Chondrocyte (in vitro differentiated cells): ENCODE results near the gene OSBPL8. TPM values are rescaled to one million over a fixed set of nuclear protein-coding genes. Genes with fewer than 3 reads are reported as not detected.
"Not testable (repeated sequence)": the region's sequence is repeated elsewhere in the genome, so short reads cannot be mapped to it uniquely, and the experiment has no call there.

Experiments used
- DNase-seq: peaks from one replicate; pipeline ENCODE4 v3.0.0; 2021; ENCODE audit warnings: mixed read lengths, low spot score
- H3K27ac Mint-ChIP-seq: one replicate; pipeline ENCODE4 v1.8.0; 2021; ENCODE audit warnings: mild to moderate bottlenecking, moderate library complexity, mixed read lengths; ENCODE audit not compliant: unreplicated experiment
- H3K27me3 Mint-ChIP-seq: 2 replicates; pipeline ENCODE4 v1.8.0; 2021; ENCODE audit warnings: low read depth, mixed read lengths
- H3K36me3 Mint-ChIP-seq: 2 replicates; pipeline ENCODE4 v1.8.0; 2021; ENCODE audit warnings: low read depth, mixed read lengths
- H3K4me1 Mint-ChIP-seq: 2 replicates; pipeline ENCODE4 v1.8.0; 2021; ENCODE audit warnings: low read depth, mild to moderate bottlenecking, mixed read lengths
- H3K4me3 Mint-ChIP-seq: one replicate; pipeline ENCODE4 v1.8.0; 2021; ENCODE audit warnings: mild to moderate bottlenecking, moderate library complexity, mixed read lengths; ENCODE audit not compliant: unreplicated experiment
- H3K9me3 Mint-ChIP-seq: 2 replicates; pipeline ENCODE4 v1.8.0; 2021; ENCODE audit warnings: low read depth, mixed read lengths
- CTCF ChIP-seq: fragments of 200-600 bp; sonication (generic); IDR thresholded peaks from 2 replicates; pipeline ENCODE4 v1.5.0; 2021; ENCODE audit warnings: antibody characterized with exemption, mild to moderate bottlenecking, moderate library complexity
- total RNA-seq: library from RNA; stranded (reverse); gene quantifications from 3 replicates; pipeline ENCODE4 v1.2.1, GENCODE V29; 2021

Gene OSBPL8
- total RNA-seq, 1 donor from 2014 or later: 105 TPM

GRCh38 chr12:76504606-76505005 is 55.0 kb downstream of the OSBPL8 start:
- Mint-ChIP-seq H3K36me3 (peaks cover 2% of the 10 kb centered on the region), H3K4me1 (peaks cover 17% of the 10 kb centered on the region), H3K27ac (no peak overlapping the region), H3K27me3 (no peaks in the 10 kb centered on the region), H3K9me3 (peaks cover 7% of the 10 kb centered on the region), H3K4me3 (no peak overlapping the region)
- no peak for TF ChIP-seq CTCF
- no peak for DNase-seq

- H3K27ac Mint-ChIP-seq: no peak overlapping the region
- H3K4me3 Mint-ChIP-seq: no peak overlapping the region
- no peak for DNase-seq
- H3K4me1 Mint-ChIP-seq: peaks cover 17% of the 10 kb centered on the region
- no peaks in the 10 kb centered on the region for H3K27me3 Mint-ChIP-seq
- peaks cover 2% of the 10 kb centered on the region for H3K36me3 Mint-ChIP-seq
- peaks cover 7% of the 10 kb centered on the region for H3K9me3 Mint-ChIP-seq
- TF ChIP-seq CTCF: no peak
These were observed 55.6 kb downstream of the OSBPL8 start for GRCh38 chr12:76503957-76504356.

- no peak for DNase-seq
- peaks cover 2% of the 10 kb centered on the region for H3K36me3 Mint-ChIP-seq
- peaks cover 7% of the 10 kb centered on the region for H3K9me3 Mint-ChIP-seq
- H3K4me3 Mint-ChIP-seq: no peak overlapping the region
- peaks cover 18% of the 10 kb centered on the region for H3K4me1 Mint-ChIP-seq
- H3K27me3 Mint-ChIP-seq: no peaks in the 10 kb centered on the region
- no peak for TF ChIP-seq CTCF
- H3K27ac Mint-ChIP-seq: no peak overlapping the region
These were observed 58.2 kb downstream of the OSBPL8 start for GRCh38 chr12:76501390-76501789.

GRCh38 chr12:76499136-76499535 is 60.4 kb downstream of the OSBPL8 start:
- H3K27ac Mint-ChIP-seq, H3K27me3 Mint-ChIP-seq, DNase-seq, H3K36me3 Mint-ChIP-seq, H3K4me3 Mint-ChIP-seq: not testable (repeated sequence)
- Mint-ChIP-seq H3K4me1 (peaks cover 20% of the 10 kb centered on the region), H3K9me3 (peaks cover 10% of the 10 kb centered on the region)

GRCh38 chr12:76495556-76495955 is 64.0 kb downstream of the OSBPL8 start:
- TF ChIP-seq CTCF: no peak
- peaks cover 20% of the 10 kb centered on the region for H3K4me1 Mint-ChIP-seq
- DNase-seq: no peak
- H3K4me3 Mint-ChIP-seq: no peak overlapping the region
- peaks cover 16% of the 10 kb centered on the region for H3K9me3 Mint-ChIP-seq
- no peak overlapping the region for H3K27ac Mint-ChIP-seq
- peaks cover 10% of the 10 kb centered on the region for H3K36me3 Mint-ChIP-seq
- H3K27me3 Mint-ChIP-seq: no peaks in the 10 kb centered on the region

- H3K9me3 Mint-ChIP-seq: peaks cover 16% of the 10 kb centered on the region
- no peak overlapping the region for H3K27ac Mint-ChIP-seq
- no peak overlapping the region for H3K4me3 Mint-ChIP-seq
- no peak for TF ChIP-seq CTCF
- no peak for DNase-seq
- peaks cover 20% of the 10 kb centered on the region for H3K4me1 Mint-ChIP-seq
- no peaks in the 10 kb centered on the region for H3K27me3 Mint-ChIP-seq
- H3K36me3 Mint-ChIP-seq: peaks cover 10% of the 10 kb centered on the region
These were observed 68.3 kb downstream of the OSBPL8 start for GRCh38 chr12:76491292-76491691.
